HG03066 (cell line): ENCODE data around the gene TSHZ2.
"Not testable (repeated sequence)": the region's sequence is repeated elsewhere in the genome, so short reads cannot be mapped to it uniquely, and the experiment has no call there.

Experiments
- ATAC-seq: cut with Tn5 transposase; IDR thresholded peaks from one replicate; pipeline ENCODE4 v1.9.1; 2021; ENCODE audit warnings: low read depth; ENCODE audit not compliant: unreplicated experiment

TSHZ2 gene

GRCh38 chr20:53389516-53390300, 417.6 kb downstream of the TSHZ2 start:
- no peak for ATAC-seq

- no peak for ATAC-seq
Measured at GRCh38 chr20:53390770-53391169, 418.6 kb downstream of the TSHZ2 start.

GRCh38 chr20:53394433-53394832, 422.3 kb downstream of the TSHZ2 start:
- ATAC-seq, result no peak

GRCh38 chr20:53395188-53395923, 423.2 kb downstream of the TSHZ2 start:
- ATAC-seq, result no peak

- no peak for ATAC-seq
Measured at GRCh38 chr20:53399083-53399482, 426.9 kb downstream of the TSHZ2 start.

- no peak for ATAC-seq
Measured at GRCh38 chr20:53399592-53400335, 427.6 kb downstream of the TSHZ2 start.

- ATAC-seq, result no peak
Measured at GRCh38 chr20:53402233-53403005, 430.3 kb downstream of the TSHZ2 start.

- no peak for ATAC-seq
Measured at GRCh38 chr20:53403029-53403428, 430.9 kb downstream of the TSHZ2 start.

- ATAC-seq, result no peak
Measured at GRCh38 chr20:53405139-53405538, 433.0 kb downstream of the TSHZ2 start.

- no peak for ATAC-seq
Measured at GRCh38 chr20:53406580-53406979, 434.4 kb downstream of the TSHZ2 start.

- no peak for ATAC-seq
Measured at GRCh38 chr20:53408691-53409446, 436.7 kb downstream of the TSHZ2 start.

- ATAC-seq, result no peak
Measured at GRCh38 chr20:53409447-53409717, 437.2 kb downstream of the TSHZ2 start.

GRCh38 chr20:53411129-53411528, 439.0 kb downstream of the TSHZ2 start:
- no peak for ATAC-seq

- no peak for ATAC-seq
Measured at GRCh38 chr20:53411891-53412290, 439.7 kb downstream of the TSHZ2 start.

GRCh38 chr20:53412577-53413185, 440.5 kb downstream of the TSHZ2 start:
- ATAC-seq, result no peak

- ATAC-seq, result peak; percentile 92
Measured at GRCh38 chr20:53413186-53413631, 441.1 kb downstream of the TSHZ2 start.

- not testable (repeated sequence) for ATAC-seq
Measured at GRCh38 chr20:53413845-53414244, 441.7 kb downstream of the TSHZ2 start.

GRCh38 chr20:53419693-53420460, 447.7 kb downstream of the TSHZ2 start:
- no peak for ATAC-seq

- no peak for ATAC-seq
Measured at GRCh38 chr20:53421343-53421742, 449.2 kb downstream of the TSHZ2 start.
